K562 (cell line): ENCODE data around the gene SNX9. TPM values are rescaled to one million over a fixed set of nuclear protein-coding genes. Genes with fewer than 3 reads are reported as not detected.
A peak's percentile ranks its signal among the peaks of the same experiment; 100 is the strongest.

ENCODE experiments used
- ATF1 ChIP-seq, 2 experiments: fragments of 450-650 bp in 1 of 2; IDR thresholded peaks; 2 replicates each; pipeline ENCODE4 v1.6.1; 2016; ENCODE audit warnings: missing compliant biosample characterization in 1 of 2, missing genetic modification characterization in 1 of 2
- CXXC5 ChIP-seq: fragments of 250-450 bp; sonication (Bioruptor Pico); IDR thresholded peaks from 2 replicates; pipeline ENCODE4 v1.8.0; 2022; ENCODE audit warnings: inconsistent platforms, mild to moderate bottlenecking, moderate library complexity
- E2F5 ChIP-seq: sonication (generic); formaldehyde crosslinking; IDR thresholded peaks from 2 replicates; pipeline ENCODE4 v1.8.0; 2022; ENCODE audit warnings: mild to moderate bottlenecking, missing genetic modification reagents
- ETV5 ChIP-seq: sonication (generic); formaldehyde crosslinking; IDR thresholded peaks from 2 replicates; pipeline ENCODE4 v1.4.0; 2020; ENCODE audit warnings: low read depth, mild to moderate bottlenecking, missing genetic modification reagents
- FOSL1 ChIP-seq: fragments of 200-800 bp; sonication (Bioruptor generic); conservative IDR thresholded peaks from 2 replicates; pipeline ENCODE4 v1.6.1; 2016; ENCODE audit warnings: missing genetic modification characterization, missing compliant biosample characterization
- KDM2B ChIP-seq: fragments of 250-450 bp; sonication (Bioruptor Pico); IDR thresholded peaks from 2 replicates; pipeline ENCODE4 v1.8.0; 2021; ENCODE audit warnings: mild to moderate bottlenecking, moderate library complexity
- KLF10 ChIP-seq: fragments of 250-450 bp; sonication (Bioruptor Pico); IDR thresholded peaks from 2 replicates; pipeline ENCODE4 v1.6.1; 2021; ENCODE audit warnings: matching md5 sums
- MCM2 ChIP-seq: fragments of 450-650 bp; IDR thresholded peaks from 2 replicates; pipeline ENCODE4 v1.6.1; 2017; ENCODE audit warnings: low read depth, mild to moderate bottlenecking
- MTF1 ChIP-seq: fragments of 250-450 bp; sonication (Bioruptor Pico); IDR thresholded peaks from 2 replicates; pipeline ENCODE4 v1.9.0; 2021; ENCODE audit warnings: moderate library complexity, mild to moderate bottlenecking, inconsistent platforms, borderline replicate concordance
- NFYB ChIP-seq: IDR thresholded peaks from 2 replicates; pipeline ENCODE4 v1.6.1; 2011; ENCODE audit warnings: mild to moderate bottlenecking, moderate library complexity; ENCODE audit not compliant: insufficient read length; ENCODE audit errors: extremely low read depth
- NONO ChIP-seq, 2 experiments: fragments of 200-400 bp in 1 of 2; fragments of 450-650 bp in 1 of 2; formaldehyde crosslinking in 1 of 2; IDR thresholded peaks; 2 replicates each; pipeline ENCODE4 v1.6.1; 2017; ENCODE audit warnings: low read depth in 2 of 2, mild to moderate bottlenecking in 2 of 2, moderate library complexity in 2 of 2, low read length in 1 of 2
- POLR2AphosphoS5 ChIP-seq: IDR thresholded peaks from 2 replicates; pipeline ENCODE4 v1.6.1; 2011; ENCODE audit warnings: mild to moderate bottlenecking, low read depth, low read length, moderate library complexity; ENCODE audit not compliant: control insufficient read depth, insufficient read depth
- PRPF4 ChIP-seq: fragments of 200-400 bp; formaldehyde crosslinking; IDR thresholded peaks from one replicate; pipeline ENCODE4 v1.6.1; 2017; ENCODE audit warnings: low read length, low read depth, mild to moderate bottlenecking; ENCODE audit not compliant: insufficient read depth, poor library complexity, severe bottlenecking
- RBFOX2 ChIP-seq: fragments of 200-400 bp; formaldehyde crosslinking; IDR thresholded peaks from 2 replicates; pipeline ENCODE4 v1.6.1; 2017; ENCODE audit warnings: low read depth, mild to moderate bottlenecking, low read length, moderate library complexity
- RBM39 ChIP-seq: fragments of 200-400 bp; formaldehyde crosslinking; optimal IDR thresholded peaks from 2 replicates; pipeline ENCODE3; 2018; ENCODE audit warnings: low read depth, low read length
- SMAD1 ChIP-seq: fragments of 150-350 bp; IDR thresholded peaks from 2 replicates; pipeline ENCODE4 v1.6.1; 2014; ENCODE audit warnings: low read length, low read depth; ENCODE audit not compliant: partially characterized antibody
- SOX6 ChIP-seq: fragments of 450-650 bp; IDR thresholded peaks from 2 replicates; pipeline ENCODE4 v1.6.1; 2014; ENCODE audit warnings: mild to moderate bottlenecking
- TCF7 ChIP-seq: sonication (generic); IDR thresholded peaks from 2 replicates; pipeline ENCODE4 v1.6.1; 2016; ENCODE audit warnings: antibody characterized with exemption, borderline replicate concordance
- TEAD4 ChIP-seq, 2 experiments: sonication (generic) in 1 of 2; formaldehyde crosslinking in 1 of 2; IDR thresholded peaks; 2 replicates each; pipeline versions ENCODE4 v1.6.1 to v1.8.0; 2012 to 2022; ENCODE audit warnings: borderline replicate concordance in 1 of 2, inconsistent platforms in 1 of 2, low read length in 1 of 2, mild to moderate bottlenecking in 1 of 2, missing genetic modification reagents in 1 of 2
- ZBTB9 ChIP-seq: fragments of 450-650 bp; formaldehyde crosslinking; IDR thresholded peaks from 2 replicates; pipeline ENCODE4 v1.4.0; 2020; ENCODE audit warnings: mild to moderate bottlenecking, moderate library complexity
- ZFP1 ChIP-seq: fragments of 450-650 bp; formaldehyde crosslinking; IDR thresholded peaks from 2 replicates; pipeline ENCODE4 v1.4.0; 2020; ENCODE audit warnings: mild to moderate bottlenecking, mixed read lengths
- ZNF282 ChIP-seq: sonication (generic); formaldehyde crosslinking; IDR thresholded peaks from 2 replicates; pipeline ENCODE4 v1.8.1; 2023; ENCODE audit warnings: missing genetic modification reagents
- ZNF41 ChIP-seq: fragments of 250-450 bp; sonication (Bioruptor Pico); conservative IDR thresholded peaks from 2 replicates; pipeline ENCODE4 v1.4.0; 2020; ENCODE audit warnings: mild to moderate bottlenecking
- polyA plus RNA-seq, 8 experiments: library from polyadenylated mRNA; depleted of rRNA in 4 of 8; stranded (reverse) in 5 of 8; unstranded in 3 of 8; fragments of >200 nt; fragmentation: Nextera tagmentation in 2 of 8; fragmentation: Illumina TruSeq in 1 of 8; extraction: Ambion mirVana in 2 of 8; extraction: Trizol in 1 of 8; gene quantifications; 2 replicates each; pipeline versions ENCODE4 v1.2.1 to v1.2.3, GENCODE V29; 2011 to 2014; ENCODE audit warnings: inconsistent platforms in 1 of 8, missing spikeins in 1 of 8
- total RNA-seq, 7 experiments: library from RNA; depleted of rRNA in 6 of 7; stranded (reverse); fragments of >200 nt in 6 of 7; fragmentation: Illumina TruSeq in 2 of 7; extraction: Trizol in 2 of 7; gene quantifications; 2 replicates each; pipeline versions ENCODE4 v1.2.1 to v1.2.3, GENCODE V29; 2011 to 2021; ENCODE audit warnings: low replicate concordance in 1 of 7
- TF ChIP-seq, protein P1 (sequence below): fragments of 250-450 bp; sonication (Bioruptor Pico); IDR thresholded peaks from 2 replicates; pipeline ENCODE4 v1.8.0; 2021; ENCODE audit warnings: borderline replicate concordance, mild to moderate bottlenecking, moderate library complexity; ENCODE audit not compliant: poor library complexity, severe bottlenecking
- TF ChIP-seq, protein P2 (sequence below): fragments of 250-450 bp; sonication (Bioruptor Pico); IDR thresholded peaks from 2 replicates; pipeline ENCODE4 v1.8.0; 2022; ENCODE audit warnings: moderate library complexity, mild to moderate bottlenecking, inconsistent platforms

Gene SNX9
- total and polyA plus RNA-seq, 9 of the 15 experiments (the other 6 are each of a cell fraction or from before 2014, with no cell fraction given): 6.0 to 81.7 (median 57.1) TPM

GRCh38 chr6:157822245-157823000 lies 623 bp upstream of the SNX9 start (continued):
- no peak; the same call in 1 of the 2 replicates for TF ChIP-seq FOSL1 (tag)
- no peak for TF ChIP-seq KLF10 (CRISPR knock-in tag)
- TF ChIP-seq MTF1 (CRISPR knock-in tag): no peak
- no peak for TF ChIP-seq TCF7
- TF ChIP-seq ATF1 (CRISPR knock-in tag; IDR thresholded peaks at IDR 0.05): no peak
- peak; percentile 18; the same call in 1 of the 2 replicates for TF ChIP-seq ATF1 (tag; IDR thresholded peaks at IDR 0.05)
- peak; percentile 9 to 43; a peak in 2 of 4 replicates for TF ChIP-seq NONO (IDR thresholded peaks at IDR 0.05; ENCODE audit: low read depth in 2 of 2, low read length in 1 of 2)
- TF ChIP-seq ZNF41 (CRISPR knock-in tag): no peak
- TF ChIP-seq E2F5 (CRISPR knock-in tag): no peak
- TF ChIP-seq MCM2: no peak
- TF ChIP-seq, protein P1, sequence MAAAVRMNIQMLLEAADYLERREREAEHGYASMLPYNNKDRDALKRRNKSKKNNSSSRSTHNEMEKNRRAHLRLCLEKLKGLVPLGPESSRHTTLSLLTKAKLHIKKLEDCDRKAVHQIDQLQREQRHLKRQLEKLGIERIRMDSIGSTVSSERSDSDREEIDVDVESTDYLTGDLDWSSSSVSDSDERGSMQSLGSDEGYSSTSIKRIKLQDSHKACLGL (CRISPR knock-in tag): no peak
- TF ChIP-seq SOX6: no peak
- TF ChIP-seq ZNF282 (CRISPR knock-in tag): no peak
- peak; percentile 80 for TF ChIP-seq RBFOX2
- no peak for TF ChIP-seq ETV5 (CRISPR knock-in tag)
- TF ChIP-seq, protein P2, sequence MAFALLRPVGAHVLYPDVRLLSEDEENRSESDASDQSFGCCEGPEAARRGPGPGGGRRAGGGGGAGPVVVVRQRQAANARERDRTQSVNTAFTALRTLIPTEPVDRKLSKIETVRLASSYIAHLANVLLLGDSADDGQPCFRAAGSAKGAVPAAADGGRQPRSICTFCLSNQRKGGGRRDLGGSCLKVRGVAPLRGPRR (CRISPR knock-in tag): no peak
- TF ChIP-seq CXXC5 (CRISPR knock-in tag): 0 out of 2 replicates have a peak, but pooled peaks have one; percentile 69
- no peak for TF ChIP-seq RBM39
- TF ChIP-seq ZFP1 (CRISPR knock-in tag): no peak
- TF ChIP-seq KDM2B (CRISPR knock-in tag): 0 out of 2 replicates have a peak, but pooled peaks have one; percentile 30
- 0 out of 2 replicates have a peak, but pooled peaks have one; percentile 0 for TF ChIP-seq TEAD4 (IDR thresholded peaks at IDR 0.05; ENCODE audit: low read length)
- TF ChIP-seq TEAD4 (CRISPR knock-in tag; IDR thresholded peaks at IDR 0.05; ENCODE audit: borderline replicate concordance): no peak
- no peak for TF ChIP-seq NFYB
- no peak for TF ChIP-seq POLR2AphosphoS5
- TF ChIP-seq ZBTB9 (CRISPR knock-in tag): peak; percentile 73; the same call in 1 of the 2 replicates
- TF ChIP-seq PRPF4: no peak
- no peak for TF ChIP-seq SMAD1
